Fibroblast of pulmonary artery (primary cell): ENCODE measurements around the gene SPATA12.

Experiments
- DNase-seq: peaks from one replicate; pipeline ENCODE4 v3.0.0-alpha.2; 2010; ENCODE audit warnings: low read depth
- H3K4me3 ChIP-seq: replicated peaks from 2 replicates; pipeline ENCODE4 v1.5.1; 2011; ENCODE audit warnings: low read depth, mild to moderate bottlenecking, control low read depth, low read length, moderate library complexity
- TF ChIP-seq, protein P1 (sequence below): IDR thresholded peaks from 2 replicates; pipeline ENCODE4 v1.5.1; 2011; ENCODE audit warnings: mild to moderate bottlenecking, control low read depth, low read length, inconsistent platforms; ENCODE audit errors: missing control alignments

The SPATA12 gene

DNA sequence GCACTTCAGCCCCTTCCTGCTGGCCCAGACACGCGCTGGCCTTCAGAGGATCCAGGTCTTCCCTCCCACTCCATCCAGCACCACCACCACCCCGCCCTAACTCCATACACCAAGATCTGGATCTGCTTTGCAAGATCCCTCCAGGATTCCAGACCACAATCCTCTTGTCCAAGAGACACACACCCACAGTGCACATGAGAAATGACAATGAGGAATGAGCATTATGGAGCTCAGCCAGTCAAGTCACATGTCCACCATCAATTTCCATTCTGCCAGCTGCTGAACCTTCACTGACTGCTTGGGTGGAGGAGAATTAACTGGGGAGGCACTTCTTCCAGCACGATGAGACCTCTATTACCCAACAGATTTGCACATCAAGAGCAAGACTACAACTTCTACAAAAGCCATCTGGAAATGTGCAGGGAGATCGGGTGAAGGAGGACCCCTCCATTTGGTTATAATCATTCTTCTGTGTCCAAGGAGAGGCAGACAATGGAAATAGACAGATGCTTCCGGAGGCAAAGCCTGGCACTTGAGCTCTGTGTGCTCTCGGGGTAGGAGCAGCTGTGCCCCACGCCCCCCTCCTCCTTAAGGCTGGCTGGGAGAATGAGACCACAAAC lies 12.3 kb upstream of the SPATA12 start:
- TF ChIP-seq, protein P1, sequence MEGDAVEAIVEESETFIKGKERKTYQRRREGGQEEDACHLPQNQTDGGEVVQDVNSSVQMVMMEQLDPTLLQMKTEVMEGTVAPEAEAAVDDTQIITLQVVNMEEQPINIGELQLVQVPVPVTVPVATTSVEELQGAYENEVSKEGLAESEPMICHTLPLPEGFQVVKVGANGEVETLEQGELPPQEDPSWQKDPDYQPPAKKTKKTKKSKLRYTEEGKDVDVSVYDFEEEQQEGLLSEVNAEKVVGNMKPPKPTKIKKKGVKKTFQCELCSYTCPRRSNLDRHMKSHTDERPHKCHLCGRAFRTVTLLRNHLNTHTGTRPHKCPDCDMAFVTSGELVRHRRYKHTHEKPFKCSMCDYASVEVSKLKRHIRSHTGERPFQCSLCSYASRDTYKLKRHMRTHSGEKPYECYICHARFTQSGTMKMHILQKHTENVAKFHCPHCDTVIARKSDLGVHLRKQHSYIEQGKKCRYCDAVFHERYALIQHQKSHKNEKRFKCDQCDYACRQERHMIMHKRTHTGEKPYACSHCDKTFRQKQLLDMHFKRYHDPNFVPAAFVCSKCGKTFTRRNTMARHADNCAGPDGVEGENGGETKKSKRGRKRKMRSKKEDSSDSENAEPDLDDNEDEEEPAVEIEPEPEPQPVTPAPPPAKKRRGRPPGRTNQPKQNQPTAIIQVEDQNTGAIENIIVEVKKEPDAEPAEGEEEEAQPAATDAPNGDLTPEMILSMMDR = no peak
- H3K4me3 ChIP-seq = no peak overlapping the region
- peak; percentile 47 for DNase-seq

DNA sequence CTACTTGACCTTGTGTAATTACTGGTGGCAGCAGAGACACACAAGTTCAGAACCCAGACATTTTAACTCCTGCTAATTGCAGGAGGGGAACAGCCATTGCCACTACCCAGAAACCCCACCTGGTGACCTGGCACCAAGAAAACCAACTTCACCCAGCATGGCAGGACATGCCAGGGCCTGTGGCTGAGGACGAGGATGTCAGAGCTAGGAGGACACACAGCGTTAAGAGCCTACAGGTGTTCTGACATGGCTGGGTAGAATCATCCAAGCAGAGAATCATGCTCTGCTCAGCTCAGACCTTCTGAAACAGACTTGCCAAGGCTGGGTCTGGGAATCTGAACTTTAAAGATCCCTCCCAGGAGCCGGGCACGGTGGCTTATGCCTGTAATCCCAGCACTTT lies 11.7 kb upstream of the SPATA12 start:
- no peak for DNase-seq
- TF ChIP-seq, protein P1 = no peak
- H3K4me3 ChIP-seq = no peak overlapping the region

DNA sequence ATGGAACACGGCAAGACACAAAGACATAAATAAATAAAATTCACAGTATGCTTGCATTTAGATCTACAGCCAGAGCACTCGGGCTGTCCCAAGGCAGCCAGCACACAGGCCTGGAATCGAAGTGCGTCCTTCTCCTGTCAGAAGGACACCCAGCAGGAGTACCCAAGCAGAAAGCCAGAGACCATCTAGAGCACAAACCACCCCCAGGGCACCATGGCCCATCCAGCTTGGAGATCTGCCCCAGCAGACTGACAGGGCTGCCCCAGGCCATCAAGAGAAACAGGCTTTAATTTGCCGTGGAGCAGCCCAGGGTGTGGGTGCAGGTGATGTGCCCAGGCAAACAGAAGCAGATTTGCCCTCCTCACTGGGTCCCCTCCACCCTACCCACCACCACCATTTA lies 7.8 kb upstream of the SPATA12 start:
- no peak overlapping the region for H3K4me3 ChIP-seq
- TF ChIP-seq, protein P1 = no peak
- no peak for DNase-seq

DNA sequence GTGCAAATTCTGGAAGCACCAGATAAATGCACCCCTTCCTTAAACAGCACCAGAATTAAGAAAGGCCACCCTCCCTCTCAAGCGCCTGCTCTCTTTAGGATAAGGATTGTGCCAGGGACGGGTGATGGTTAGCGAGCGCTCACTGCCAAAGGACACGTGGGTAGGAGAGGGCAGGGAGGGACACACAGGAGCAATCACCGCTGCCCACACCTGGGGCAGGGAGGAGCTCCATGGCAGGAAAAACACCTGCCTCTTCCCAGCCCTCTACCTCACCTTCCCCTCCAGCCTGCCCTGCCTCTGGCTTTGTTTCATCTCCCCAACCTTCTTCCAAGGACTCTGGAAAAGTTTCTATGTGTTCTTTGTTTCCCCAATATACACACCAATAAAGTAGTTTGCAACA lies 7.3 kb upstream of the SPATA12 start:
- TF ChIP-seq, protein P1 = no peak

DNA sequence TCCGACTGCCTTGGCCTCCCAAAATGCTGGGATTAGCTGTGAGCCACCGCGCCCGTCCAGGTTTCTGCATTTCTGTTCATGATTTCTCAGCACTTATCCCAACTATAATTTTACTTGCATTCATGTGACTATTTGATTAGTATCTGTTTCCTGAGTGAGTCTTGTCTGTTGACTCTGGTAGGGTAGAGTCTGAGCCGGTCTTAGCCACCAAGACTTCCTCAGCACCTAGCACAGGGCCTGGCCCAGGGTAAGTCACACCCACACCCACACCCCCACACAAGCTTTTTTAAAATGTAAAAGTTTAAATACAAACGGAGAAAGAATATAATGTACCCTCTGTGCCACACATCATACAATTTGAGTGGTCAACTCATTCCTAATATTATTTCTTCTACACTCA lies 3.1 kb upstream of the SPATA12 start:
- TF ChIP-seq, protein P1 = no peak
- no peak for DNase-seq

More for the DNA sequence above, 7.3 kb upstream of the SPATA12 start:
- H3K4me3 ChIP-seq = no peak overlapping the region
- DNase-seq = no peak

DNA sequence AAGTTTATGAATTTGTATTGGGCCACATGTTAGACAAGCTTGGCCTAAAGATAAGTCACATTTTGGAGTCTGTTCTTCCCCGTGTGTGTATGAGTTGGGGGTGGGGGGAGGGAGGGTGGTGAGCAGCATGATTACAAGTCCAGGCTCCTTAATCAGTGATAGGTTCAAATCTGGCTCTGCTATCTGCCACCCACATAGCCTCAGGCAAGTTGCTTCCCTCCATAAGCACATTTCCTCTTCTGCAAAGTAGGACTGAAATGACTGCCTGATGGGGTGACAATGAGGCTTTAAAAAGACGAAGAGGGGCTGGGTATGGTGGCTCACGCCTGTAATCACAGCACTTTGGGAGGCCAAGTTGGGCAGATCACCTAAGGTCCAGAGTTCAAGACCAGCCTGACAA lies 1.1 kb upstream of the SPATA12 start:
- no peak for DNase-seq
- H3K4me3 ChIP-seq = no peak overlapping the region
- TF ChIP-seq, protein P1 = no peak

More for the DNA sequence above, 3.1 kb upstream of the SPATA12 start:
- H3K4me3 ChIP-seq = no peak overlapping the region

DNA sequence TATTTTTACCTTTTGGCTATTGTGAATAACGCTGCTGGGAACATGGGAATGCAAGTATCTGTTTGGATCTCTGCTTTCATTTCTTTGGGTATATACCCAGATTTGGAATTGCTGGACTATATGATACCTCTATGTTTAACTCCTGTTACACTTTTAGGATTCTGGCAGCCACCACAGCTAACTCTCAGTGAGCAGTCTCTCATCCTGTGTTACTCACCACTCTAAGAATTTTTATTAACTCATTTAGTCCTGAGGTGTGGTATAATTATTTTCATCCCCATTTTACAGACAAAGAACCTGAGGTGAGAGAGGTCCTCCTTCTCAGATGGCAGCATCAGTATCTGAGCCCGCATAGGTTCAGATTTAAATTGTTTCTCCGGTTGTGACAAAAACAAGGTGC lies 1.1 kb downstream of the SPATA12 start:
- no peak for DNase-seq
- TF ChIP-seq, protein P1 = no peak
- H3K4me3 ChIP-seq = no peak overlapping the region
